Dedifferentiated amniotic fluid mesenchymal stem cell (primary cell): ENCODE results near the gene DOCK7.

Experiments used
- DNase-seq: peaks from one replicate; pipeline ENCODE4 v3.0.0-alpha.2; 2016; ENCODE audit errors: extremely low spot score

DOCK7 gene

DNA sequence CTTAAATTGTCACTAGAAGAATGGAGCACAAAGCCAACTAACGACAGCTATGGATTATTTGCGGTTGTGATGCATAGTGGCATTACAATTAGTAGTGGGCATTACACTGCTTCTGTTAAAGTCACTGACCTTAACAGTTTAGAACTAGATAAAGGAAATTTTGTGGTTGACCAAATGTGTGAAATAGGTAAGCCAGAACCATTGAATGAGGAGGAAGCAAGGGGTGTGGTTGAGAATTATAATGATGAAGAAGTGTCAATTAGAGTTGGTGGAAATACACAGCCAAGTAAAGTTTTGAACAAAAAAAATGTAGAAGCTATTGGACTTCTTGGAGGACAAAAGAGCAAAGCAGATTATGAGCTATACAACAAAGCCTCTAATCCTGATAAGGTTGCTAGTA, 237.9 kb downstream of the DOCK7 start:
- no peak for DNase-seq

DNA sequence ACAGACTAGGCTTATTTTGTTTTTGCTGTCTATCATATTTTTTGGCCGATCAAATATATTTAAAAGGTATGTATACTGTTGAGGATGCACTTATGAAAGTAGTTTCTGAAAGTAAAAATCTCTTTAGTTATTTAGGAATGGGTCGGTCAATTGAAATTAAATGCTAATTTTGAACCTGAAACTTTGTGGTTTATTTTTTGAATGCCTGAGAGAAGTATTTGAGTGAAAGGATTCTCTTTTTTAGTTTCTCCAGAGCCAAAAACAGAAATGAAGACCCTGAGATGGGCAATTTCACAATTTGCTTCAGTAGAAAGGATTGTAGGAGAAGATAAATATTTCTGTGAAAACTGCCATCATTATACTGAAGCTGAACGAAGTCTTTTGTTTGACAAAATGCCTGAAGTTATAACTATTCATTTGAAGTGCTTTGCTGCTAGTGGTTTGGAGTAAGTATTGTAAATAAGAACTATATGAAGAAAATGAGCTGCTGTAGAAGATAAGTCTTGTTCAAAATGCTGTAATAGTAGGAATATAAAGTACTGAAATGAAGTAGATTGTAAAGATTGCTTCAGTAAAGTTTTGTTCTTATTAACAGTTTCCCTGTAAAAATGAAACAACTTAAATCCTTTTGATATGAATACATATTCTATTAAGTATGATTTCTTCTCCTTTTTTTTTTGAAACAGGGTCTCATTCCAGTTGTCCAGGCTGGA, 239.8 kb downstream of the DOCK7 start:
- no peak for DNase-seq

DNA sequence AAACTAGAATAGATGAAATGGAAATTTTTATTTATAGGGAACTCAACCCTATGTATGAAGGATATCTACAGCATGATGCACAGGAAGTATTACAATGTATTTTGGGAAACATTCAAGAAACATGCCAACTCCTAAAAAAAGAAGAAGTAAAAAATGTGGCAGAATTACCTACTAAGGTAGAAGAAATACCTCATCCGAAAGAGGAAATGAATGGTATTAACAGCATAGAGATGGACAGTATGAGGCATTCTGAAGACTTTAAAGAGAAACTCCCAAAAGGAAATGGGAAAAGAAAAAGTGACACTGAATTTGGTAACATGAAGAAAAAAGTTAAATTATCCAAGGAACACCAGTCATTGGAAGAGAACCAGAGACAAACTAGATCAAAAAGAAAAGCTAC, 243.5 kb downstream of the DOCK7 start:
- no peak for DNase-seq

DNA sequence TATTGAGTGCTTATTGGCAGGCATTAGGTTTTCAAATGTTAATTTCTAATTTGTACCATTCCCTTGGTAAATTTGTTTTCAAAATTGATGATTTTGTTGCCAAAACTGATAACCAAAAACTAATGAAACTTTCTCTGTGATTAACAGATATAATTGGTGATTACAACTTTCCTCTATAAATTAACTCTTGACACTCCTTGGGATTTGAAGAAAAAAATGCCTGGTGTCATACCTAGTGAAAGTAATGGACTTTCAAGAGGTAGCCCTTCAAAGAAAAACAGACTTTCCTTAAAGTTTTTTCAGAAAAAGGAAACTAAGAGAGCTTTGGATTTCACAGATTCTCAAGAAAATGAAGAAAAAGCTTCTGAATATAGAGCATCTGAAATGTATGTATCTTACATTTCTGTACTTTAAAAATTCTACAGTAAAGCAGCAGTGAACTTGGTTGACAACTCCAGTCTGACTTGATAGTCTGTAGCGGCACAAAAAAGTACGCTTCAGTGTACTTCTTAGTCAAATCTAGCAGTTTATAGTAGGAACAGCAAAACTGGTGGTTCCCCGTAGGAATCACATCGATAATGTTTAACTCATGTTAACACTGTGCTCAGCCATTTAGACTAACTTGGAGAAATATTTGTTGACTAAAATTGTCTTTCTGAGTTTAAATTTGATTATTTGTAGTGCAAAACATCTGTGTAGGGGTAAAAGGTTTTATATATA, 248.4 kb downstream of the DOCK7 start:
- DNase-seq, result no peak

DNA sequence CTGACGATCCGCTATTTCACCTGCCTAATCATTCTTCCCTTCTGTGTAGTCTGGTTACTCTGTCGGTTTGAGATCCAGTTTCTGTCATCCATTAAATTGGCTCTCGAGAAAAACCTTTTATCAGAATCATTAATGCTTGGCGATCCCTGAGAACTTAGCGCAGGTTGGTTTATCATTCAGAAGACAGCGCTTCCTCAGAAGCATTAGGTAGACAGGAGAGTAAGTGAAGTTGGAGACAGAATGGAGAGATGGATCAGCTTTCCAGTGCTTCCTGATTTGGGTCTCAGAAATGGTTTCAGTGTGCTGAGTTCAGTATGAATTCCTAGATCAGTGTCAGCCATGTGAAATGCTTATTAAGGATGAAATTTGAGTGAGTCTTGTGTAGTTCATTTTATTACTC, 250.0 kb downstream of the DOCK7 start:
- no peak for DNase-seq

DNA sequence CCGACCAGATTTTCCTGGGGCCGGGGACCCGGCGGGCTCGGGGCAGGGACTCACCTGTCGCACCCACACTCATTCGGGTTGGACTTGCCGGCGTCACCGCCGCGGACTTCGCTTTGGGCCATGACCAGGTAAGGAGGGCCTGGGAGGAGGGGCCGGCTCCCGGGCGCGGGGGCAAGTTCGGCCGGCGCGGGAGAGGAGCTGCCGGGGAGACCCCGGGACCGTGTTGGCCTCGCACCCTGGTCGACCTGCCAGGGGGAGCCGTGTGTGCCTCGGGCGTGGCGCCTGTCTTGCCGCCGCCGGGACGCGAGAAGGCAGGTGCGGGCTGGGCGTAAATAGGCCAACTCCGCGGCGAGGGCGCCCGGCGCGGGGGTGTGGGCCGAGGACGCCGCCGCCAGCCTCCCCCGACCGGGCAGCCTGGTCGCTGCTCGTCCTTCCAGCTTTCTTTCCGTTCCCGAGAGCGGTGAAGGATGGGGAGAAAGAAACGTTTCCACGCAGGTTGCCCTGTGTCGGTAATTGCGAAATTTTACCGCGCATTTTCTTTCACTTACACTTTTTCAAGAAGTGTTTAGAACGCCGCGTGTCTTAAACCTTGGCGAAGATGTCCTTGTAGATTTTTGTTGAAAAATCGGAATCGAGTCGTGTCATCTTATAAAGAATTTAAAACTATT, 250.8 kb downstream of the DOCK7 start:
- no peak for DNase-seq

DNA sequence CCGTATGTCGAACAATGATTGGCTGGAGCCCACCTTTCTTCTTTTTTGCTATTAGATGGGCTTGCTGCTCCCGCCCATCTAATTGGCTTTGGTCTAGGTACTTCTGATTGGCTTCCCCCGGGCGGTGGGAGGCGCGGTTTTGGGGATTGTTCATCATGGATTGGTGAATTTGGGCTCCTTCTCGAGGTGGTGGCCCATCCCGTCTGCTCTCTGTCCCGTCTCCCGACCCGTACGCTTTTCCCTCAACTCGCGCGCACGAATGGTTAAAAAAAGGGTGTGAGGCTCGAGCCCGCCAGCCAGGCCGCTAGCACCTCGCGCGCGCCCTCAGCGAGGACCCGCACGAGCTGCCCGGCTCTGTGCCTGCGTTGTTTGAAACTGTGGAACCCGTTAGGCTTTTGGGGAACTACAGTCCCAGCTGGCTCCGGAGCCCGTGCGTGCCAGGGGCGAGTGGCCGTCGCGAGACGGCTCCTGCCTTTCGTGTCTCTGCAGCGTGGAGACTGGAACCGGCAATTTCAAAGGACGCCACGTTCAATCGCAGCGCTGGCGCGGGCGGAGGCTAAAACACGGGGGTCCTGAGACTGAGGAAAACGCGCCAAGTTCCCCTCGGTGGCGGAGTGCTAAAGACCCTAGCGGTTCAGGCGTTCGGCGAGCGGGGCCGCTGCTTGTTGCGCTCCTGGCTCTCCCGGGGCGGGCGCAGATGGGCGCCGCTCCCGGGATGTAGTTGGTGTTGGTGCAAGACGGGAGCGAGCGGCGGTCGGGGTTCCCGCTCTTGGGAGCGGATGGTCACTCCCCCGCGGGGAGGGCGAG, 251.5 kb downstream of the DOCK7 start, which contains the start of gene USP1:
USP1 (plus strand) TSS at position 584 of the 807 bp plus-strand sequence. CDS start 2,819 bp downstream, outside the sequence.
- peak; percentile 99 for DNase-seq

DNA sequence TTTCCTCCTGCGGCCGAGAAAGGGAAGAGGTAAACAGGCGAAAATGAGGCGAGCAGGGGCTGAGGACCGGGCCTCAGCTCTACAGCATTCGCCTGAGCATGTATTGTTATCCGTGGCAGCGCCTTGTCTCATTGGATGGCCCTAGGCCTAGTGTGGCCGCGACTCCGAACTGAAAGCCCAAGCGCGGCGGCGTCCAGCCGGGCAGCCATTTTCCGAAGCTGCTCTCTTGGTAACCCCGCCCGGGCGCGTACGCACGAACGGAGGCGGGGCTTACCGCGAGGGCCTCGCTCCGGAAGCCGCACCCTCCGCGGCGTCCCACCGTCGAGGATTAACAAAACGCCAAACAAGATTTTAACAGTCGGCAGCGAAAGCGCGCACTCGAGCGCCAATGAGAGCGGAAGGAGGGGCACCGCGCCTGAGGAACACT, 252.1 kb downstream of the DOCK7 start:
- no peak for DNase-seq

DNA sequence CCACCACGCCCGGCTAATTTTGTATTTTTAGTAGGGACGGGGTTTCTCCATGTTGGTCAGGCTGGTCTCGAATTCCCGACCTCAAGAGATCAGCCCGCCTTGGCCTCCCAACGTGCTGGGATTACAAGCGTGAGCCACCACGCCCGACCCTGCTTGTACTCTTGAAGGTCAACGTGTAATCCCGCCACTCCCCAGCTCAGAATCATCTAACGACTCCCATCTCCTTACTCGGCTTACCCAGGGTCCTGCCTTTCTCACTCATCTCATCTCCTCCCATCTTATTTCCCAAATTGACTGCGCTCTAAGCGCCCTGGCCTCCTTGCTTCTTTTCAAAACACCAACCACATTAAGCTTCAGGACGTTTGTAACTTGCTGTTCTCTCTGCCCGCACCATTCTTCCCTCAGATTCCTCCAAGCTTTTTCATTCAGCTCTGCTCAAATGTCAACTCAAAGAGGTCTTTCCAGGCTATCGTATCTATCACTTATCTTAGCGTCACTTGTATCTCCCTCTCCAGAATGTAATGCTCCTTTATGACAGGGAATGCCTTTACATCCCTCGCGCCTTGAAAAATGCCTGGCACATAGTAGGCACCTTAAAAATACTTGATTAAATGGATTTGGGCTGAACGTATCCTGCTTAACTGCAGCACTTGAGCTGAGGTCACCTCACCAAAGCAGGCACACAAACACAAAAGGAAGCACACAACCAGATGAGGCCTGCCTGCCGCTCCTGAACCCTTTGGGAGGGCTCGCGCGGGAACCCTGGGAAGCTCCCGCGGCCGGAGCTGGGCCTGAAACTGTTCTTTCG, 252.8 kb downstream of the DOCK7 start:
- DNase-seq, result peak; percentile 42

DNA sequence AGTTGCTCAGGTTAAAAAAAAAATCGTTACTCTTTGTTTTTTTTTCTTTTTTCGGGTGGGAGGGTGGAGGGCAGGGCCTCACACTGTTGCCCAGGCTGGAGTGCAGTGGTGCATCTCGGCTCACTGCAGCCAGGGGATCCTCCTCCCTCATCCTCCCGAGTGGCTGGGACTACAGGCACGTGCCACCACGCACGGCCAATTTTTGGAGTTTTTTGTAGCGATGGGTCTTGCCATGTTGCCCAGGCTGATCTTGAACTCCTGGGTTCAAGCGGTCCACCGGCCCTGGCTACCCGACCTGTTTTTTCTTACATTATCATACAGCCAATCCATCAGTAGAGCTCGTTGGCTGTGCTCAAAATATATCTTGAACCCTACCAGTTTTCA, 253.6 kb downstream of the DOCK7 start:
- no peak for DNase-seq

DNA sequence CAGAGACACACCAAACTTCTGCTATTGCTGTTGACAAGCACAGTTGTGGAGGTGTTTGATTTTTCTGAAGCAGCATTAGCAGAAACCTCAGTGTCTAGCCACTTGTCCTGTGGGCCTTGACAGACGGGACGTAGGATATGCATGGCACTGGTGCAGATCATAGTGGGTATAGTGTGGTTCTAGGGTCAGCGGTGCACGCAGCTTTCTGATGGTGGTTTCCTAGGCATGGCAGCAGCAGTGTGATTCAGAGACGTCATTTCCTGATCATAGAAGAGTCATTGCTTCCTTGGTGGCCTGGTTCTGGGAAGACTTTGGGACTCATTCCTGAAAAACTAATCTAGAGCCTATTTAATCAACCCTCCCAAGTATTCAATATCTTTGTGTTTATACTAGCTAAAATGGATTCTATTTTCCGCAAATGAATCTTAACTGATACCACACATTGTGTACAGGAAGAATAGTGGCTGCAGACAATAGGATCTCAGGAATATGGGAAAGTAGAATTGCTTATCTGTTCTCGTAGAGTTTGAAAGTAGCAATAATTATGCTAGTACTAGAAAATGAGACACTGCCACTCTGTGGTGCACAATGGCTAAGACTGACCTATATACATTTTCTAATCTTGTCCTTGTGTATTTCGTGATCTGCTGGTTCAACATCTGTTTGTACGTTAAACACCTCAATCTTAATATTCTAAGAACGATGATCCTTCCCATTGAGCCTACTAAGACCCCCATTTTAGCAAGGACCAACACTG, 254.1 kb downstream of the DOCK7 start:
- DNase-seq, result no peak

DNA sequence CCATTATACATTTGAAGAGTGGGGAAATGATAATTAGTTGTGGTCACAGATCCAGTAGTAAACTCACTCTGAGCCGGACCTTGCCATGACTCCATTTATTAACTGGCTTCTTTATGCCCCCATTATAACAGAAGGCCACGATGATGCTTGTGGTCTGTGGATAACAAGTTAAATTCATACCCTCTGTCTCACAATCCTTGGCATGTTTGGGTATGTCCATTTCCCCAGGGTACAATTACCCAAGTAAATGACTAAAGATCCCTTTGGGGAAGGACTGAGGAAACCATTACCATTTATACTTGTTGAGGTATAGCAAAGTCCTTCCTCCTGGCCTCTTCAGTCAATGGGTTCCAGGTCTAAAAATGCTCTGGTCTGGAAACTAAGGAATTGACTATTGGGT, 258.6 kb downstream of the DOCK7 start:
- no peak for DNase-seq

DNA sequence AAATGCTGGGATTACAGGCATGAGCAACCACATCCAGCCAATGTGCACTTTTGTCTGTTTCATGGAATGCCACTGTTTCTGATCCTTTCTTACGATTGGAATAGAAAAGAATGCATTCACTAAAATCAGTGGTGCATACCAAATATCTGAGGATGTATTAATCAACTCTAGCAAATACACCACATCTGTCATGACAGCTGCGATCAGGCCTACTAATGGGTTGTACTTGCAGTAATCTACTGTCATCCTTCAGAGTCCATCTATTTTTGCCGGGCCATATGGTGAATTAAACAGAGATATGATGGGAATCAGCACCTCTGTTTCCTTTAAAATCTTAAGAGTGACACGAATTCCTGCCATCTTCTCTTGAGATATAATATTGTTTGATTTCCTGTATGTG, 259.8 kb downstream of the DOCK7 start:
- DNase-seq, result no peak

DNA sequence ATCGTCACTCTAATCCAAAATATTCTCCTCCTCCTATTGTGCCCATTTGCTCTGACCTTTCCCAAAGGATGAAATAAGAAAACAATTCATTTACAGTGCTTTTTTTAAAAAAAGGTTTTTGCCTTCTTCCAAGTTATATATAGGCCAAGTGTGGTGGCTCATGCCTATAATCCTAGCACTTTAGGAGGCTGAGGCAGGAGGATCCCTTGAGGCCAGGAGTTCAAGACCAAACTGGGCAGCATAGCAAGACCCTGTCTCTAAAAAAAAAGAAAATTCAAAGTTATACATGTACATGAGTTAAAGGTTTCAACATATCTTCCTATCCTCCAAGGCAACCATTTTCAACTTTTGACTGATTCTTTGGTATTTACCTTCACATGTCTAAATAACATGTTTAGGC, 261.4 kb downstream of the DOCK7 start:
- DNase-seq, result no peak

DNA sequence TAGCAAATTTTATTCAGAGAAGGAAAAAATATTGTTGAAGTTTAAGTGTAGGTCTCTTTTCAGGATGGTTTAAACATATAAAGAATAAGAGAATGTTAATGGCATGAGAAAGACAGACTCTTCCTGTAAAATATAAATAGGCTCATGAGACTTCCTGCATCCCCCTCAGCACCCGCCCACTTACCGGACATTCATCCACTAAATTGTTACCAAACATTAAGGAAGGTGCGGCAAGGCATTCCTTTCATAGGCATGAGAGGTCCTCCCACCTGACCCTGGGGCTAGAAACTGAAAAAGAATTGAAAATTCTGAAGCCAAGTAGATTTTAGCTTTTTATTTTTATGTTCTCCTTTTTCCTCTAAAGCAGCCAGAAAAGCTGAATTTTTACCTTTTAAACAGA, 261.9 kb downstream of the DOCK7 start:
- no peak for DNase-seq

DNA sequence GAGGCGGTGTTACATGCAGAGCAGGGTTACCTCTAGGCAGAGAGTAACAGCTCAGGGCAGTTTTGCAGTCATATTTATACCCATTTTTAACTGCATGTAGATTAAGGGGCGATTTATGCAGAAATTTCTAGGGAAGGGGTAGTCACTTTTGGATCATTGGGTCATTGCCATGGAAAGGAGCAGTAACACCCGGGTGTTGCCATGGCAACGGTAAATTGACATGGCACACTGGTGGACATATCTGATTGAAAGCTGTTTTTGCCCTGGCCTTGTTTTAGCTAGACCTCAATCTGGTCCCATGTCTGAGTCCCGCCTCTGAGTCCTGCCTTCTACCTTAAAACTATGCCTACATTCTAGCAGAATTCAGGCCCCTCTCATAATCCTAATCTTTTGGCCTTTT, 263.1 kb downstream of the DOCK7 start:
- DNase-seq, result no peak

DNA sequence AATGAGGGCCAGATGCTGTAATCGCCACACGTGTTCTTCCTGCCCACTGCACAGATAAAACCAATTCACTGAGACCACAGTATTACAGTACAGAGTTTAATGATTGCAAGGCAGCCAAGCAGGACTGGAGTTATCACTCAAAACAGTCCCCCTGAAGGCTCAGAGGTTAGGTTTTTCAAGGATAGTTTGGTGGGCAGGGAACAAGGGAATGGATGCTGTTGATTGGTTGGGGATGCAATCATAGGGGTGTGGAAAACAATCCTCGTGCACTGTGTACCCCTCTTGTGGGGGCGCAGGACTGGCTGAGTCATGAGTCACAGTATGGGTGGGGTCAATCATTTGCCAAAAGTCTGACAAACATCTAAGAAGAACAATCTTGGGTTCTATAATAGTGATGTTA, 263.8 kb downstream of the DOCK7 start:
- DNase-seq, result no peak

DNA sequence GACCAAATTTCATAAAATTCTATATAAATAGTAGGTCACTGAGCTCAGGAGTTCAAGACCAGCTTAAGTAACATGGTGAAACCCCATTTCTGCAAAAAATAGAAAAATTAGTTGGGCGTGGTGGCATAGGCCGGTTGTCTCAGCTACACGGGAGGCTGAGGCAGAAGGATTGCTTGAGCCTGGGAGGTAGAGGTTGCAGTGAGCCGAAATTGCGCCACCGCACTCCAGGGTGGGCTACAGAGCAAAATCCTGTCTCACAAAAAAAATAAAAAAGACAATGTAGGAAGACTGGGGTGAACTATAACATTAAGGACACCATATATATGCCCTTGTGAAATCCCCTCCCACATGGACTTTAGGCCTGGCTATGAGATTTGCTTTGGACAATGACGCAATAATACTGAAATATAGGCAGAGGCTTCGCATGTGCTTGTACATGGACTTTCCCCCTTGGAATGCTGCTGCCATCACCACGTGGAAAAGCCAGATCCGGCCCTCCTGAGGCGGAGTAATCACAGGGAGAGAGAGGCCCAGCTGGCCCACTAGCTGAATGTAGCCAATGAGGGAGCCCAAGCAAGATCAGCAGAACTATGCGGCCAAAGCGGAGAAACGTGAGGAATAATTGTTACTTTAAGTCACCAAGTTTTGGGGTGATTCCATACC, 264.5 kb downstream of the DOCK7 start:
- no peak for DNase-seq

DNA sequence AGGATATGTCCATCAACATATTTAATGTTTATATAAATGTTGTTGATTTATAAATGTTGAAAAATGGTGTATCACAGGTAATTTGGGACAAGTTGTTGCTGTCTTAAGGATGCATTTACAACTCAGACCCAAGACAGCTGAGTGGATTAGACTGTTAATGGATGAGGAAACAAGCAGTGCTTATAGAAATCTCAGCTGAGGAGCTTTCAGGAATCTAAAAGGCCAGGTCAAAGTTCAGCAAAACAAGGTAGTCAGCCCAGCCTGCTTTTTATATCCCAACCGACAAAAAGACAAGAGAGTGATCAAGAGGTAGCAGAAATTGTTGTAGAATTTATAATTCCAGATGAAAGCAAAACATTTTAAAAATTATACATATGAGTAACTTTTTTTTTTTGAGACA, 268.0 kb downstream of the DOCK7 start:
- DNase-seq, result no peak
